ENCODE measurements around the gene CDC42EP2.

CDC42EP2 gene

DNA sequence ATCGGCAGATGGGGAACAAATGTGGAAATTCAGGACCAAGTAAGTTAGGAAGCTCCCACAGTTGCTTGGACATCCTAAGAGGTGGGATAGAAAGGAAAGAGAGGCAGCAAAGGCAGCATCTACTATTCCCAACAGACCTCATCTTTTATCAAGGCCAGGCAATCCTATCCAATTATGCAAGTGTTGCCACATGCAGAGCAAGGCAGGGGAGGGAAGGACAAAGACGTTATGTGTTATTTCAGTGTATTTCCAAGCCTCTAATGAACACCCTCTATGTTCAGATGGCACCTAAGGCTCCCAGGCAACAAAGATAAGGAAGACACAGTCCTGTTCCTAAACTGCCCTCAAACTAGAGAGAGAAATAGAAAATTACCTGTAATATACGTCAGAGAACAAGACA lies 49.1 kb downstream of the CDC42EP2 start:
- no peaks in the 10 kb centered on the region for H3K27me3 ChIP-seq (ENCODE audit: low read depth, low read length)
- H3K27ac ChIP-seq (ENCODE audit: low read length): no peak overlapping the region
- no peaks in the 10 kb centered on the region for H3K9me3 ChIP-seq (ENCODE audit: control insufficient read depth in 1 of 2, low read length in 2 of 2)
- H3K4me3 ChIP-seq (ENCODE audit: low read depth in 1 of 2, low read length in 2 of 2): no peak overlapping the region
- H3K36me3 ChIP-seq (ENCODE audit: control insufficient read depth in 1 of 2, insufficient read depth in 2 of 2, low read length in 2 of 2): no peaks in the 10 kb centered on the region
- H3K4me1 ChIP-seq (ENCODE audit: control insufficient read depth in 1 of 2, insufficient read depth in 2 of 2, low read length in 2 of 2): no peaks in the 10 kb centered on the region

GRCh38 chr11:65366340-65366773 lies 51.7 kb downstream of the CDC42EP2 start:
- no peaks in the 10 kb centered on the region for H3K27me3 ChIP-seq (ENCODE audit: low read depth, low read length)
- no peaks in the 10 kb centered on the region for H3K9me3 ChIP-seq (ENCODE audit: control insufficient read depth in 1 of 2, low read length in 2 of 2)
- no peak overlapping the region for H3K4me3 ChIP-seq (ENCODE audit: low read depth in 1 of 2, low read length in 2 of 2)
- H3K27ac ChIP-seq (ENCODE audit: low read length): no peak overlapping the region
- no peaks in the 10 kb centered on the region for H3K4me1 ChIP-seq (ENCODE audit: control insufficient read depth in 1 of 2, insufficient read depth in 2 of 2, low read length in 2 of 2)
- no peaks in the 10 kb centered on the region for H3K36me3 ChIP-seq (ENCODE audit: control insufficient read depth in 1 of 2, insufficient read depth in 2 of 2, low read length in 2 of 2)

- Histone ChIP-seq H3K4me3 (ENCODE audit: low read depth in 1 of 2, low read length in 2 of 2) (no peak overlapping the region), H3K27me3 (ENCODE audit: low read depth, low read length) (no peaks in the 10 kb centered on the region), H3K36me3 (ENCODE audit: control insufficient read depth in 1 of 2, insufficient read depth in 2 of 2, low read length in 2 of 2) (no peaks in the 10 kb centered on the region), H3K9me3 (ENCODE audit: control insufficient read depth in 1 of 2, low read length in 2 of 2) (no peaks in the 10 kb centered on the region), H3K4me1 (ENCODE audit: control insufficient read depth in 1 of 2, insufficient read depth in 2 of 2, low read length in 2 of 2) (no peaks in the 10 kb centered on the region), H3K27ac (ENCODE audit: low read length) (no peak overlapping the region)
Measured at GRCh38 chr11:65370659-65371049, 56.0 kb downstream of the CDC42EP2 start.
